Measurements from ENCODE around the gene LDLRAD4. TPM values are rescaled to one million over a fixed set of nuclear protein-coding genes. Genes with fewer than 3 reads are reported as not detected.
A peak's percentile ranks its signal among the peaks of the same experiment; 100 is the strongest.

LDLRAD4 gene
- total RNA-seq, 4 donors from 2014 or later: 23.9 to 38.3 (median 27.0) TPM

DNA sequence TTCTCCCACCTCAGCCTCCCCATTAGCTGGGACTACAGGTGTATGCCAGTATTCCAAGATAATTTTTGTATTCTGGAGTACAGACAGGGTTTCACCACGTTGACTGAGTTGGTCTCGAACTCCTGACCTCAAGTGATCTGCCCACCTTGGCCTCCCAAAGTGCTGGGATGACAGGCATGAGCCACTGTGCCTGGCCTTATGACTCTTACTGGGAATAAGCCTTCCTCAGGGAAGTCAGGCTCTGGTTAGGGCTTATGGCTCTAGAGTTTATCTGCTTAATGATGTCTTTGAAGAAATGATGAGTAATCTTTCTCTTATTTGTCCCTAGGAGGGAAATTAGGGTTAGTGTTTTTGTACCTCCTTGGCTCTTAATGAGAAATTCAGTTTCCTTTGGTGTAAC, 320.1 kb downstream of the LDLRAD4 start:
- no peak for TF ChIP-seq CTCF (IDR thresholded peaks at IDR 0.05)
- DNase-seq (ENCODE audit: low spot score) (no peak), ATAC-seq (ENCODE audit: low FRiP score) (peak; percentile 38)

DNA sequence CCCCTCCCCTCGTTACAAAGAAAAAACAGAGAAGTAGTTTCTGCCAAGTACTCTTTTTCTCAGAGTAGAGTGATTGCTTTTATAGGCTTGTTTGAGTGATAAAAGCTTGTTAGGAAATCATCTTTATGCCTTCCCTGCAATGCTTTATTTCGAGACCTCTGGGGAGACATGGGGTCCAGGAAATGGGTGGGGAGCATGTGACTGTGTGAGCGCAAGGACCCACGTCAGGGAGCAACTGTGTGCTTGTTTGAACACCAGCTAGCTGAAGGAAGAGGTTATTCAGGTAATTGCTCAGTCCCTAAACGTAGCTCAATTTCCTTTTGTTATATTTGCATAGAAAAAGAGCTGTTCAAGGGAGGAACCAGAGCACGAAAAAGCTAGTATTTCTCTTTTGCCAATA, 320.5 kb downstream of the LDLRAD4 start:
- DNase-seq (ENCODE audit: low spot score): no peak
- peak; percentile 26 for ATAC-seq (ENCODE audit: low FRiP score)
- no peak for TF ChIP-seq CTCF (IDR thresholded peaks at IDR 0.05)

DNA sequence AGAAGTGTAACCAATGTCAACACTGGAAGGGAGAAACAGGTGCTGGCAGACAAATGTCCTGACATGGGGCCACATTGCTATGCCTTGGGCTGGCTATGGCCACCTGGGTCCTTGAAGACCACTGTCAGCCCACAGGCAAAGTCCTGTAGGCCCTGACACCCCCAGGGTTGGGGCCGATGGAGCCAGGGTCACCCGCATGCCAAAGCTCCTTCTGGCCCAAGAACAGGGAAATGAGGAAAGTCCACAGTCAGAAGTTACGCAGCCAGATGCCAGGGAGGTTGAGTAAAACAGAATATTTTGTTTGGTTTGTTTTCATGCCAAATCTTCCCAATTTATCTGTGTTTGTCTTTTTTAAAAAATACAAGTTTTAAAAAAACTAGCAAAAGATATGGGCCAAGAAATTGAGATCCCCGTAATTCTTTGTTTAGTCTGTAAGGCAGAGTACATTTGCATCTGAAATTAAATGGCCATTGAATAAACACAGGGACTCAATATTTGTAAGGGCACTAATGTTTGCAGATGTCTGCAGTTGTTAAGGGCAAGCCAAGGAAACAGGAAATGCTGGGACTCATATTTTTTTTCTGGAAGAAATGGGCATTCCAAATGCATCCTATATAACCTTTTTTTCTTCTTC, 321.4 kb downstream of the LDLRAD4 start:
- TF ChIP-seq CTCF (IDR thresholded peaks at IDR 0.05): no peak
- ATAC-seq (ENCODE audit: low FRiP score) (no peak), DNase-seq (ENCODE audit: low spot score) (no peak)

GRCh38 chr18:13540477-13541182, 322.1 kb downstream of the LDLRAD4 start:
- TF ChIP-seq CTCF (IDR thresholded peaks at IDR 0.05): no peak
- no peak for DNase-seq (ENCODE audit: low spot score)
- ATAC-seq (ENCODE audit: low FRiP score): no peak

GRCh38 chr18:13541621-13542519, 323.3 kb downstream of the LDLRAD4 start:
- DNase-seq (ENCODE audit: low spot score) (no peak), ATAC-seq (ENCODE audit: low FRiP score) (no peak)
- no peak for TF ChIP-seq CTCF (IDR thresholded peaks at IDR 0.05)

DNA sequence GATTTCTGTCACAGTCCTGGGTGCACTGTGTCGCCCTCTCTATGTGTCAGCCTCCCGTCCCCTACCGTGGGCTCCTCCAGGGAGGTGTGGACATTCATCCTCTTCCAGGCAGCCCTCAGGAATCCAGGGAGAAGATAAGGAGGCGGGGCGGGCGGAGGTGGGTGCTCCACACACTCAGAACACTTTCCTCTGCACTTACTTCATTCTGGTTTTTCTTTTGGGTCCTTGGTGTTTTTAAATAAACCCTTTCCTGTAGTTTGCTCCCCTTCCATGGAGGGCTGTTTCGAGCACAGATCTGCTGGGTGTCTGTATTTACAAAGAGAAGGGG, 323.9 kb downstream of the LDLRAD4 start:
- ATAC-seq (ENCODE audit: low FRiP score) (no peak), DNase-seq (ENCODE audit: low spot score) (no peak)
- no peak for TF ChIP-seq CTCF (IDR thresholded peaks at IDR 0.05)
